ENCODE measurements around the gene MKS1.

Gene MKS1

DNA sequence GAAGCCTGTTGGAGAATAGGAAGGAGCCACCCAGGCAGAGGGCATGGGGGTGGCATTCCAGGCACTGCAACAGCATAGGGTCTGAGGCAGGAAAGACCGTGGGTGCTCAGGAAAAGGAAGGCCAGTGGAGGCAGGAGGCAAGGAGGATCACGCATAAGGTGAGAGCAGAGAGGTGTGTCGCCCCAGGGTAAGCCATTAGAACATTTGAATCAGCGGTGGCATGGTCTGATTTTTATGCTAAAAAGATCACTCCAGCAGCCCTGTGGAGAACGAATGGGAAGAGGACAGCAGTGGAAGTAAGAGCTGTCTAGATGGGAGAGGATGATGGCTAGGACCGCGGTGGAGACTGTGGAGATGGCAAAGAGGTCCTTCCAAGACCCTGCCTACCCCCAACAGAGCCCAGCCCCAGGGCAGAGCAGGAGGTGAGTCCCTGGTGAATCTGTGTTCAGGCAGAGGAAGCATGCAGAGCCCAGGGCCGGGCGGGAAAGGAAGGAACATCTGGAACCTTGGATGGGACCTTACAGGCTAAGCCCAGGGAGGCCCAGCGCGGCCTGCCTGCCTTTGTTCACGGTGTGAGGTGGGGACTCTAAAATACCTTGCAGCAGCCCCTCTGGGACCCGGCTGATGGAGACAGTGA lies 27.2 kb upstream of the MKS1 start:
- no peak overlapping the region for H3K4me3 ChIP-seq (ENCODE audit: low read depth, low read length)
- H3K9me3 ChIP-seq (ENCODE audit: control insufficient read depth, insufficient read depth, low read depth, low read length), result no peaks in the 10 kb centered on the region
- no peaks in the 10 kb centered on the region for H3K36me3 ChIP-seq (ENCODE audit: control insufficient read depth in 2 of 2, insufficient read depth in 1 of 2, low read length in 2 of 2)
- POLR2A ChIA-PET, result no interaction called here
- no peaks in the 10 kb centered on the region for H3K4me1 ChIP-seq (ENCODE audit: control insufficient read depth, insufficient read depth, low read length)
- CTCF ChIA-PET, result interaction anchor here (0.7 kb wide), 1 partner anchor 92 kb away, joined by 4 read pairs; no protein-coding TSS in a partner anchor
- no peak overlapping the region for H3K27ac ChIP-seq (ENCODE audit: extremely low read depth, low read depth, low read length)
- TF ChIP-seq, protein P1, sequence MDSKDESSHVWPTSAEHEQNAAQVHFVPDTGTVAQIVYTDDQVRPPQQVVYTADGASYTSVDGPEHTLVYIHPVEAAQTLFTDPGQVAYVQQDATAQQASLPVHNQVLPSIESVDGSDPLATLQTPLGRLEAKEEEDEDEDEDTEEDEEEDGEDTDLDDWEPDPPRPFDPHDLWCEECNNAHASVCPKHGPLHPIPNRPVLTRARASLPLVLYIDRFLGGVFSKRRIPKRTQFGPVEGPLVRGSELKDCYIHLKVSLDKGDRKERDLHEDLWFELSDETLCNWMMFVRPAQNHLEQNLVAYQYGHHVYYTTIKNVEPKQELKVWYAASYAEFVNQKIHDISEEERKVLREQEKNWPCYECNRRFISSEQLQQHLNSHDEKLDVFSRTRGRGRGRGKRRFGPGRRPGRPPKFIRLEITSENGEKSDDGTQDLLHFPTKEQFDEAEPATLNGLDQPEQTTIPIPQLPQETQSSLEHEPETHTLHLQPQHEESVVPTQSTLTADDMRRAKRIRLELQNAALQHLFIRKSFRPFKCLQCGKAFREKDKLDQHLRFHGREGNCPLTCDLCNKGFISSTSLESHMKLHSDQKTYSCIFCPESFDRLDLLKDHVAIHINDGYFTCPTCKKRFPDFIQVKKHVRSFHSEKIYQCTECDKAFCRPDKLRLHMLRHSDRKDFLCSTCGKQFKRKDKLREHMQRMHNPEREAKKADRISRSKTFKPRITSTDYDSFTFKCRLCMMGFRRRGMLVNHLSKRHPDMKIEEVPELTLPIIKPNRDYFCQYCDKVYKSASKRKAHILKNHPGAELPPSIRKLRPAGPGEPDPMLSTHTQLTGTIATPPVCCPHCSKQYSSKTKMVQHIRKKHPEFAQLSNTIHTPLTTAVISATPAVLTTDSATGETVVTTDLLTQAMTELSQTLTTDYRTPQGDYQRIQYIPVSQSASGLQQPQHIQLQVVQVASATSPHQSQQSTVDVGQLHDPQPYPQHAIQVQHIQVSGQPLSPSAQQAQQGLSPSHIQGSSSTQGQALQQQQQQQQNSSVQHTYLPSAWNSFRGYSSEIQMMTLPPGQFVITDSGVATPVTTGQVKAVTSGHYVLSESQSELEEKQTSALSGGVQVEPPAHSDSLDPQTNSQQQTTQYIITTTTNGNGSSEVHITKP (tag by site-specific recombination; IDR thresholded peaks at IDR 0.05), result peak; percentile 73
- TF ChIP-seq ZNF768 (tag by site-specific recombination; IDR thresholded peaks at IDR 0.05) (no peak), ZSCAN30 (tag by site-specific recombination; IDR thresholded peaks at IDR 0.05) (no peak), HOXA7 (CRISPR knock-in tag; IDR thresholded peaks at IDR 0.05; ENCODE audit: borderline replicate concordance) (no peak)

DNA sequence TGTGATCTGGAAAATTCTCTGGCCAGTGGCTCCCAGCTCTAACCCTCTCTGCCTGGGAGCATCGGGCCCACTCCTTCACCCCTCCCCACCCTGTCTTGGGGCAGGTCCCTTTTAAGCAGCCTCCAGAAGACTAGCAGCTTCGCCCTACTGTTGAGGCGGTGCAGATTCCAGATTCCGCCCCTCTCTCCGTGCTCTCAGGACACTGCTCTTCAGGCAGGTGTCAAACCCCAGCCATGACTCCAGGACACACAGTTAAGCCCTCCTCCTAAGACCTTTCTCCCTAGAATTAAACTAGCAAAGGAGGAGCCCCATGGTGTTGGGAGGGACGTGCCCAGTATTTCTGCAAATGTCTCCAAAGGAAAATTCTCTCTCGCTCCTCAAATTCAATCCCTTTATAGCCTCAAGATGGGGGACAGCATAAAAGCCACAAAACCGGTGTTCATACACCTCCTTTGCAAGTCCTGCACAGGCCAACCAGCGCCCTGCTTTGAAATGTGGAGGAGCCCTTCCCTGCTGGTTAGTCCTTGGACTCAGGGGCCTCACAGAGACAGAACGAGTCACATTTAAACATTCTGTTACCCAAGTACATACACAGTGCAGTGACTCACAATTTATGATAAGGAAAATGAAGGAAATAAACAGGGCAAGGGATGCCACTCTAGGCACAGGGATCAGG lies 26.5 kb upstream of the MKS1 start:
- POLR2A ChIA-PET, result no interaction called here
- Histone ChIP-seq H3K36me3 (ENCODE audit: control insufficient read depth in 2 of 2, insufficient read depth in 1 of 2, low read length in 2 of 2) (no peaks in the 10 kb centered on the region), H3K27ac (ENCODE audit: extremely low read depth, low read depth, low read length) (no peak overlapping the region), H3K4me1 (ENCODE audit: control insufficient read depth, insufficient read depth, low read length) (no peaks in the 10 kb centered on the region), H3K4me3 (ENCODE audit: low read depth, low read length) (no peak overlapping the region), H3K9me3 (ENCODE audit: control insufficient read depth, insufficient read depth, low read depth, low read length) (no peaks in the 10 kb centered on the region)
- TF ChIP-seq, protein P2, sequence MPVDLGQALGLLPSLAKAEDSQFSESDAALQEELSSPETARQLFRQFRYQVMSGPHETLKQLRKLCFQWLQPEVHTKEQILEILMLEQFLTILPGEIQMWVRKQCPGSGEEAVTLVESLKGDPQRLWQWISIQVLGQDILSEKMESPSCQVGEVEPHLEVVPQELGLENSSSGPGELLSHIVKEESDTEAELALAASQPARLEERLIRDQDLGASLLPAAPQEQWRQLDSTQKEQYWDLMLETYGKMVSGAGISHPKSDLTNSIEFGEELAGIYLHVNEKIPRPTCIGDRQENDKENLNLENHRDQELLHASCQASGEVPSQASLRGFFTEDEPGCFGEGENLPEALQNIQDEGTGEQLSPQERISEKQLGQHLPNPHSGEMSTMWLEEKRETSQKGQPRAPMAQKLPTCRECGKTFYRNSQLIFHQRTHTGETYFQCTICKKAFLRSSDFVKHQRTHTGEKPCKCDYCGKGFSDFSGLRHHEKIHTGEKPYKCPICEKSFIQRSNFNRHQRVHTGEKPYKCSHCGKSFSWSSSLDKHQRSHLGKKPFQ (tag by site-specific recombination; IDR thresholded peaks at IDR 0.05), result no peak
- TF ChIP-seq ZFP69B (tag by site-specific recombination; IDR thresholded peaks at IDR 0.05), result peak; percentile 42; the same call in 1 of the 2 replicates
- CTCF ChIA-PET, result interaction anchor here (0.6 kb wide), 1 partner anchor 71 kb away, joined by 3 read pairs; no protein-coding TSS in a partner anchor

DNA sequence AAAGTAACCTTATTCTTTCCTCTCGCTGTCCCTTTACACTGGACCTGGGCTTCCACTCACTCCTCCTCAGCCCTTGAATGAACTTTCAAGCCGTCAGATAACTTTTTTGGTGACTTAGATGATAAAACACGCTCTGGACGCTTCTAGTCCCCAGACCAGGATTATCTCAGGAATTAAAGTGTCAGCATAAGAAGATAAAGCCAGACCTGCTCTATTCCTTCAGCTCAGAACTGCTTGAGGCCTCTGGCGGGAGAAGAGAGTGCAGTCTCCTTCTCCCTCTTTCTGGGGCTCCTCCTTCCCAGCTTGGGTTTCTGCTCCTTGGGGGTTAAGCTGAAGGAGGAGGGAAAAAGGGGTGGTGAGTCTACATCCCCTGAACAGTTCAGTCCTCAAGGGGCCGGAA lies 25.9 kb upstream of the MKS1 start:
- ChIA-PET CTCF (interaction anchor here (0.6 to 0.7 kb wide), 3 partner anchors 34 to 297 kb away, joined by 3 read pairs; no protein-coding TSS in a partner anchor), POLR2A (no interaction called here)
- Histone ChIP-seq H3K9me3 (ENCODE audit: control insufficient read depth, insufficient read depth, low read depth, low read length) (no peaks in the 10 kb centered on the region), H3K36me3 (ENCODE audit: control insufficient read depth in 2 of 2, insufficient read depth in 1 of 2, low read length in 2 of 2) (no peaks in the 10 kb centered on the region), H3K27ac (ENCODE audit: extremely low read depth, low read depth, low read length) (no peak overlapping the region), H3K4me1 (ENCODE audit: control insufficient read depth, insufficient read depth, low read length) (no peaks in the 10 kb centered on the region), H3K4me3 (ENCODE audit: low read depth, low read length) (no peak overlapping the region)
- TF ChIP-seq YY1 (tag by site-specific recombination; IDR thresholded peaks at IDR 0.05) (no peak), ZNF16 (tag by site-specific recombination; IDR thresholded peaks at IDR 0.05; ENCODE audit: low read depth) (no peak)
- TF ChIP-seq, protein P3, sequence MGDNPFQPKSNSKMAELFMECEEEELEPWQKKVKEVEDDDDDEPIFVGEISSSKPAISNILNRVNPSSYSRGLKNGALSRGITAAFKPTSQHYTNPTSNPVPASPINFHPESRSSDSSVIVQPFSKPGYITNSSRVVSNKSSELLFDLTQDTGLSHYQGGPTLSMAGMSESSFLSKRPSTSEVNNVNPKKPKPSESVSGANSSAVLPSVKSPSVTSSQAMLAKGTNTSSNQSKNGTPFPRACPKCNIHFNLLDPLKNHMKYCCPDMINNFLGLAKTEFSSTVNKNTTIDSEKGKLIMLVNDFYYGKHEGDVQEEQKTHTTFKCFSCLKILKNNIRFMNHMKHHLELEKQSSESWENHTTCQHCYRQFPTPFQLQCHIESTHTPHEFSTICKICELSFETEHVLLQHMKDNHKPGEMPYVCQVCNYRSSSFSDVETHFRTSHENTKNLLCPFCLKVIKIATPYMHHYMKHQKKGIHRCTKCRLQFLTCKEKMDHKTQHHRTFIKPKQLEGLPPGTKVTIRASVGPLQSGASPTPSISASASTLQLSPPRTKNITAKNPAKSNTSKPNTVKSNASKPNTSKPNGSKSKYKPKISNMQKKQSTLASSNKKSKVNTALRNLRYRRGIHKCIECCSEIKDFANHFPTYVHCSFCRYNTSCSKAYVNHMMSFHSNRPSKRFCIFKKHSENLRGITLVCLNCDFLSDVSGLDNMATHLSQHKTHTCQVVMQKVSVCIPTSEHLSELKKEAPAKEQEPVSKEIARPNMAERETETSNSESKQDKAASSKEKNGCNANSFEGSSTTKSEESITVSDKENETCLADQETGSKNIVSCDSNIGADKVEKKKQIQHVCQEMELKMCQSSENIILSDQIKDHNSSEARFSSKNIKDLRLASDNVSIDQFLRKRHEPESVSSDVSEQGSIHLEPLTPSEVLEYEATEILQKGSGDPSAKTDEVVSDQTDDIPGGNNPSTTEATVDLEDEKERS (tag by site-specific recombination; IDR thresholded peaks at IDR 0.05), result no peak
- TF ChIP-seq, protein P4, sequence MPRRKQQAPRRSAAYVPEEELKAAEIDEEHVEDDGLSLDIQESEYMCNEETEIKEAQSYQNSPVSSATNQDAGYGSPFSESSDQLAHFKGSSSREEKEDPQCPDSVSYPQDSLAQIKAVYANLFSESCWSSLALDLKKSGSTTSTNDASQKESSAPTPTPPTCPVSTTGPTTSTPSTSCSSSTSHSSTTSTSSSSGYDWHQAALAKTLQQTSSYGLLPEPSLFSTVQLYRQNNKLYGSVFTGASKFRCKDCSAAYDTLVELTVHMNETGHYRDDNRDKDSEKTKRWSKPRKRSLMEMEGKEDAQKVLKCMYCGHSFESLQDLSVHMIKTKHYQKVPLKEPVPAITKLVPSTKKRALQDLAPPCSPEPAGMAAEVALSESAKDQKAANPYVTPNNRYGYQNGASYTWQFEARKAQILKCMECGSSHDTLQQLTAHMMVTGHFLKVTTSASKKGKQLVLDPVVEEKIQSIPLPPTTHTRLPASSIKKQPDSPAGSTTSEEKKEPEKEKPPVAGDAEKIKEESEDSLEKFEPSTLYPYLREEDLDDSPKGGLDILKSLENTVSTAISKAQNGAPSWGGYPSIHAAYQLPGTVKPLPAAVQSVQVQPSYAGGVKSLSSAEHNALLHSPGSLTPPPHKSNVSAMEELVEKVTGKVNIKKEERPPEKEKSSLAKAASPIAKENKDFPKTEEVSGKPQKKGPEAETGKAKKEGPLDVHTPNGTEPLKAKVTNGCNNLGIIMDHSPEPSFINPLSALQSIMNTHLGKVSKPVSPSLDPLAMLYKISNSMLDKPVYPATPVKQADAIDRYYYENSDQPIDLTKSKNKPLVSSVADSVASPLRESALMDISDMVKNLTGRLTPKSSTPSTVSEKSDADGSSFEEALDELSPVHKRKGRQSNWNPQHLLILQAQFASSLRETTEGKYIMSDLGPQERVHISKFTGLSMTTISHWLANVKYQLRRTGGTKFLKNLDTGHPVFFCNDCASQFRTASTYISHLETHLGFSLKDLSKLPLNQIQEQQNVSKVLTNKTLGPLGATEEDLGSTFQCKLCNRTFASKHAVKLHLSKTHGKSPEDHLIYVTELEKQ (tag by site-specific recombination; IDR thresholded peaks at IDR 0.05; ENCODE audit: borderline replicate concordance), result no peak

Measured in HEK293 (cell line).